ENCODE results near the gene PTCSC3.

The PTCSC3 gene

GRCh38 chr14:36085861-36086260 is 90.7 kb downstream of the PTCSC3 start:
- Histone ChIP-seq H3K36me3 (ENCODE audit: insufficient read depth, low read length) (no peaks in the 10 kb centered on the region), H3K9me3 (ENCODE audit: insufficient read depth, low read depth, low read length) (no peaks in the 10 kb centered on the region)
- 81% methylated on average over 5 of the region's 6 CpGs for WGBS

More at GRCh38 chr14:36085861-36086260, 90.7 kb downstream of the PTCSC3 start:
- H3K4me3 ChIP-seq (ENCODE audit: low read length) = no peak overlapping the region
- H3K27ac ChIP-seq (ENCODE audit: low read depth, low read length) = no peak overlapping the region
- no peak overlapping the region for H3K9ac ChIP-seq (ENCODE audit: low read depth, low read length)
- no peaks in the 10 kb centered on the region for H3K27me3 ChIP-seq (ENCODE audit: insufficient read depth, low read length)
- no peaks in the 10 kb centered on the region for H3K4me1 ChIP-seq (ENCODE audit: insufficient read depth, low read length)

Measured in HUES64 (cell line).